HEK293T (cell line): ENCODE measurements around the gene MACROD2.
"Not testable (repeated sequence)": the region's sequence is repeated elsewhere in the genome, so short reads cannot be mapped to it uniquely, and the experiment has no call there.

Experiments used
- CTCF ChIA-PET: fragments of 350-600 bp; formaldehyde crosslinking; extraction: SDS; loops from one replicate; lab custom pipeline; 2021; ENCODE audit warnings: antibody characterized with exemption, inconsistent platforms; lab: Yijun Ruan, JAX
- POLR2A ChIA-PET: fragments of 350-600 bp; formaldehyde crosslinking; extraction: SDS; loops from one replicate; lab custom pipeline; 2020; ENCODE audit warnings: antibody characterized with exemption, inconsistent platforms; lab: Yijun Ruan, JAX
- DNase-seq: peaks from one replicate; pipeline ENCODE4 v3.0.0; 2012; ENCODE audit warnings: mixed read lengths; ENCODE audit errors: extremely low spot score
- ARNT ChIP-seq: fragments of 450-650 bp; IDR thresholded peaks from 2 replicates; pipeline ENCODE4 v1.6.1; 2017; ENCODE audit warnings: mild to moderate bottlenecking
- BHLHE40 ChIP-seq: fragments of 450-650 bp; IDR thresholded peaks from 2 replicates; pipeline ENCODE4 v1.6.1; 2016; ENCODE audit warnings: mild to moderate bottlenecking, moderate library complexity, borderline replicate concordance
- CTBP1 ChIP-seq: fragments of 450-650 bp; IDR thresholded peaks from 2 replicates; pipeline ENCODE4 v1.6.1; 2016; ENCODE audit warnings: borderline replicate concordance
- ELF4 ChIP-seq: fragments of 450-650 bp; IDR thresholded peaks from 2 replicates; pipeline ENCODE4 v1.6.1; 2017; ENCODE audit warnings: antibody characterized with exemption
- FOXA1 ChIP-seq: fragments of 450-650 bp; IDR thresholded peaks from 2 replicates; pipeline ENCODE4 v1.6.1; 2016; ENCODE audit warnings: mild to moderate bottlenecking
- FOXK2 ChIP-seq: fragments of 450-650 bp; IDR thresholded peaks from 2 replicates; pipeline ENCODE4 v1.6.1; 2016; ENCODE audit warnings: mild to moderate bottlenecking
- FOXM1 ChIP-seq: fragments of 450-650 bp; IDR thresholded peaks from 2 replicates; pipeline ENCODE4 v1.6.1; 2017; ENCODE audit warnings: mild to moderate bottlenecking, borderline replicate concordance
- HDGF ChIP-seq: fragments of 450-650 bp; IDR thresholded peaks from 2 replicates; pipeline ENCODE4 v1.6.1; 2017; ENCODE audit warnings: antibody characterized with exemption, borderline replicate concordance
- L3MBTL2 ChIP-seq: fragments of 450-650 bp; conservative IDR thresholded peaks from 2 replicates; pipeline ENCODE4 v1.6.1; 2016; ENCODE audit warnings: mild to moderate bottlenecking
- LEF1 ChIP-seq: fragments of 450-650 bp; IDR thresholded peaks from 2 replicates; pipeline ENCODE4 v1.6.1; 2017; ENCODE audit warnings: mild to moderate bottlenecking, borderline replicate concordance
- NFRKB ChIP-seq: fragments of 450-650 bp; IDR thresholded peaks from 2 replicates; pipeline ENCODE4 v1.6.1; 2016; ENCODE audit warnings: mild to moderate bottlenecking, moderate library complexity
- SP1 ChIP-seq: fragments of 450-650 bp; IDR thresholded peaks from 2 replicates; pipeline ENCODE4 v1.6.1; 2017
- SUZ12 ChIP-seq: fragments of 450-650 bp; IDR thresholded peaks from 2 replicates; pipeline ENCODE4 v1.6.1; 2016; ENCODE audit warnings: mild to moderate bottlenecking
- TARDBP ChIP-seq: fragments of 450-650 bp; IDR thresholded peaks from 2 replicates; pipeline ENCODE4 v1.6.1; 2016
- ZNF384 ChIP-seq: fragments of 450-650 bp; IDR thresholded peaks from 2 replicates; pipeline ENCODE4 v1.6.1; 2016
- TF ChIP-seq, protein P1 (sequence below): fragments of 450-650 bp; IDR thresholded peaks from 2 replicates; pipeline ENCODE4 v1.6.1; 2016

The MACROD2 gene

GRCh38 chr20:15131176-15131575 is 1135.9 kb downstream of the MACROD2 start:
- no peak for DNase-seq

GRCh38 chr20:15138548-15139126 is 1143.3 kb downstream of the MACROD2 start:
- POLR2A ChIA-PET = no interaction called here
- TF ChIP-seq BHLHE40 (no peak), LEF1 (no peak), ARNT (no peak), CTBP1 (no peak), SUZ12 (no peak), FOXA1 (no peak), ZNF384 (no peak), TARDBP (no peak), FOXM1 (no peak), L3MBTL2 (no peak), SP1 (no peak), FOXK2 (no peak), HDGF (no peak), NFRKB (no peak), ELF4 (no peak)
- TF ChIP-seq, protein P1, sequence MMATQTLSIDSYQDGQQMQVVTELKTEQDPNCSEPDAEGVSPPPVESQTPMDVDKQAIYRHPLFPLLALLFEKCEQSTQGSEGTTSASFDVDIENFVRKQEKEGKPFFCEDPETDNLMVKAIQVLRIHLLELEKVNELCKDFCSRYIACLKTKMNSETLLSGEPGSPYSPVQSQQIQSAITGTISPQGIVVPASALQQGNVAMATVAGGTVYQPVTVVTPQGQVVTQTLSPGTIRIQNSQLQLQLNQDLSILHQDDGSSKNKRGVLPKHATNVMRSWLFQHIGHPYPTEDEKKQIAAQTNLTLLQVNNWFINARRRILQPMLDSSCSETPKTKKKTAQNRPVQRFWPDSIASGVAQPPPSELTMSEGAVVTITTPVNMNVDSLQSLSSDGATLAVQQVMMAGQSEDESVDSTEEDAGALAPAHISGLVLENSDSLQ = no peak

More at GRCh38 chr20:15131176-15131575, 1135.9 kb downstream of the MACROD2 start:
- 0 out of 2 replicates have a peak, but pooled peaks have one; percentile 12 for TF ChIP-seq ELF4
- no peak for TF ChIP-seq SUZ12
- ChIA-PET CTCF (no interaction called here), POLR2A (no interaction called here)

DNA sequence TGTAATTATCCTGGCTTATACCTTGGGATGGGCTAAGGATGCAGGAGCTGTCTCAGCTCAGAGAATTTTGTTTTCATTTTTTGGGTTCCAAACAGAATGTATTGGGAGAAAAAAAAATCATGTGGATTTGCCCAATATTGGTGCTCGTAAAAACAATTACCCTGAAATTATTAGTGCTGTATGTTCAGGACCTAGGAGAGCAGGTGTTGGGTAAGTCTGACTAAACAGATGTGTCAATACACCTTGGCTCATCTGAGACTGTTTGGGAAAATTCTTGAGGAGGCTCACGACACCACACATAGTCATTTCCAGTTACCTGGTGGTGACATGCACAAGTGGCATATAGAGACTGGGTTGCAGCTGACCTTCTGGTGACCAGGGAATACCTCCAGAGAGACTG is 1144.2 kb downstream of the MACROD2 start:
- TF ChIP-seq FOXM1 (no peak), ELF4 (no peak), ARNT (no peak), TARDBP (no peak), SUZ12 (no peak), HDGF (no peak), SP1 (no peak), LEF1 (no peak), CTBP1 (no peak), BHLHE40 (no peak), FOXA1 (no peak)
- TF ChIP-seq, protein P1 = no peak
- DNase-seq = no peak
- POLR2A ChIA-PET = no interaction called here
- CTCF ChIA-PET = no interaction called here

More at GRCh38 chr20:15138548-15139126, 1143.3 kb downstream of the MACROD2 start:
- no peak for DNase-seq
- CTCF ChIA-PET = no interaction called here

DNA sequence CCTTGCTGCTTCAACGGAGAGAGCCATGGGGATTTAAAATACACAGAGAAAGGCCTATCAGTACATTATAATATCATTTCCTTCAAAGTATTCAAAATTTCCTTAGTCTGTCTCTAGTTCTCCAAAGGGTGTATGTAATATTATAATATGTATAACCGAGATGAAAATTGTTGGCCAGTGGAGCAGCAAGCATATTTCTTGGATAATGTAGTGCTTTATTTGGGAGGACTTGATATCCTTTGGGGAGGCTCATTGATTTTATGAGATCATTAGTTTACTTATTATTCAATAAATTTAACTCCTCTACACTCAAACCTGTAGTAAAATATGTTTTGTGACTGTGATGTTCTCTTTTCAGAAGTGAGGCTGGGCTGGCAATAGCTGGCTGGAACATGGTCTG is 1145.0 kb downstream of the MACROD2 start:
- CTCF ChIA-PET = no interaction called here
- POLR2A ChIA-PET = no interaction called here
- TF ChIP-seq LEF1 = no peak
- TF ChIP-seq TARDBP = no peak
- TF ChIP-seq SP1 = no peak
- TF ChIP-seq SUZ12 = no peak
- TF ChIP-seq NFRKB = no peak
- TF ChIP-seq BHLHE40 = no peak
- TF ChIP-seq, protein P1 = no peak
- no peak for TF ChIP-seq ZNF384
- no peak for TF ChIP-seq FOXK2
- TF ChIP-seq L3MBTL2 = no peak
- DNase-seq = no peak

DNA sequence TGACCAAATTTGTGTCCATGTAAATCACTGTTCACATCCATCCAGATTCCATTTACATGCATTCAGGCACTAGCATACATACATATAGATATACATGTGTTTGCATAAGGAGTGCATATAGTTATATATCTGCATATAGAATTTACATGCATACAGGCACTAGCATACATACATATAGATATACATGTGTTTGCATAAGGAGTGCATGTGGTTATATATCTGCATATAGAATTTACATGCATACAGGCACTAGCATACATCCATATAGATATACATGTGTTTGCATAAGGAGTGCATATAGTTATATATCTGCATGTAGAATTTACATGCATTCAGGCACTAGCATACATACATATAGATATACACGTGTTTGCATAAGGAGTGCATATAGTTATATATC is 1145.6 kb downstream of the MACROD2 start:
- CTCF ChIA-PET, POLR2A ChIA-PET, DNase-seq: not testable (repeated sequence)

- no peak for DNase-seq
- no peak for TF ChIP-seq FOXK2
- CTCF ChIA-PET = no interaction called here
- POLR2A ChIA-PET = no interaction called here
Measured at GRCh38 chr20:15141861-15142260, 1146.5 kb downstream of the MACROD2 start.

- no peak for TF ChIP-seq BHLHE40
- TF ChIP-seq FOXM1 = no peak
- no peak for TF ChIP-seq TARDBP
- TF ChIP-seq ARNT = no peak
- TF ChIP-seq FOXK2 = no peak
- no peak for TF ChIP-seq HDGF
- TF ChIP-seq NFRKB = no peak
- ChIA-PET CTCF (no interaction called here), POLR2A (no interaction called here)
- no peak for DNase-seq
Measured at GRCh38 chr20:15143478-15143877, 1148.2 kb downstream of the MACROD2 start.

GRCh38 chr20:15144916-15145315 is 1149.6 kb downstream of the MACROD2 start:
- CTCF ChIA-PET = no interaction called here
- POLR2A ChIA-PET = no interaction called here
- TF ChIP-seq, protein P1 = no peak
- TF ChIP-seq TARDBP = no peak
- no peak for TF ChIP-seq FOXK2
- no peak for TF ChIP-seq BHLHE40
- TF ChIP-seq SUZ12 = no peak
- TF ChIP-seq ZNF384 = no peak
- no peak for TF ChIP-seq FOXA1
- no peak for TF ChIP-seq ELF4
- TF ChIP-seq CTBP1 = no peak
- no peak for TF ChIP-seq L3MBTL2
- TF ChIP-seq FOXM1 = no peak
- no peak for TF ChIP-seq ARNT
- DNase-seq = no peak
